ENCODE data around the gene ERN1. TPM values are rescaled to one million over a fixed set of nuclear protein-coding genes. Genes with fewer than 3 reads are reported as not detected.
A peak's percentile ranks its signal among the peaks of the same experiment; 100 is the strongest.

The ERN1 gene
- total RNA-seq, 1 experiment from 2014 or later = 8.0 TPM

GRCh38 chr17:64126918-64127317 is 3.0 kb downstream of the ERN1 start:
- POLR2A ChIA-PET (ENCODE audit: low non-redundant PET) = no interaction called here
- no peaks in the 10 kb centered on the region for H3K9me3 ChIP-seq (ENCODE audit: low read depth, low read length, poor library complexity, severe bottlenecking)
- DNase-seq (ENCODE audit: low spot score) = no peak
- H3K36me3 ChIP-seq (ENCODE audit: insufficient read depth, low read length, poor library complexity, severe bottlenecking) = no peaks in the 10 kb centered on the region
- no peak overlapping the region for H3K27ac ChIP-seq (ENCODE audit: low read depth, low read length, poor library complexity, severe bottlenecking)
- CTCF ChIA-PET = no interaction called here
- H3K27me3 ChIP-seq (replicated peaks; ENCODE audit: insufficient read depth, low read depth, low read length, poor library complexity) = no peaks in the 10 kb centered on the region
- no peak overlapping the region for H3K4me3 ChIP-seq (ENCODE audit: low read depth, low read length, poor library complexity, severe bottlenecking)
- TF ChIP-seq CTCF (conservative IDR thresholded peaks at IDR 0.05; ENCODE audit: low read depth, low read length) (no peak), EZH2 (IDR thresholded peaks at IDR 0.05; ENCODE audit: borderline replicate concordance, low read depth, low read length, poor library complexity, severe bottlenecking) (no peak)
- intact Hi-C loops (cut with micrococcal nuclease; ENCODE audit: unreplicated experiment) = no loop called here
- TSS peak; percentile 10 for BruUV-seq (replicated peaks)
- peaks cover 14% of the 10 kb centered on the region for H3K4me1 ChIP-seq (ENCODE audit: insufficient read depth, low read length, poor library complexity, severe bottlenecking)

GRCh38 chr17:64125937-64126336 is 4.0 kb downstream of the ERN1 start:
- Histone ChIP-seq H3K9me3 (ENCODE audit: low read depth, low read length, poor library complexity, severe bottlenecking) (no peaks in the 10 kb centered on the region), H3K27ac (ENCODE audit: low read depth, low read length, poor library complexity, severe bottlenecking) (no peak overlapping the region), H3K4me1 (ENCODE audit: insufficient read depth, low read length, poor library complexity, severe bottlenecking) (peaks cover 15% of the 10 kb centered on the region), H3K36me3 (ENCODE audit: insufficient read depth, low read length, poor library complexity, severe bottlenecking) (no peaks in the 10 kb centered on the region), H3K27me3 (replicated peaks; ENCODE audit: insufficient read depth, low read depth, low read length, poor library complexity) (no peaks in the 10 kb centered on the region), H3K4me3 (ENCODE audit: low read depth, low read length, poor library complexity, severe bottlenecking) (no peak overlapping the region)
- TF ChIP-seq EZH2 (IDR thresholded peaks at IDR 0.05; ENCODE audit: borderline replicate concordance, low read depth, low read length, poor library complexity, severe bottlenecking) = no peak
- no peak for TF ChIP-seq CTCF (conservative IDR thresholded peaks at IDR 0.05; ENCODE audit: low read depth, low read length)
- intact Hi-C loops (cut with micrococcal nuclease; ENCODE audit: unreplicated experiment) = no loop called here
- ChIA-PET CTCF (no interaction called here), POLR2A (ENCODE audit: low non-redundant PET) (no interaction called here)
- BruUV-seq (replicated peaks) = no TSS peak
- DNase-seq (ENCODE audit: low spot score) = no peak

- Histone ChIP-seq H3K36me3 (ENCODE audit: insufficient read depth, low read length, poor library complexity, severe bottlenecking) (no peaks in the 10 kb centered on the region), H3K9me3 (ENCODE audit: low read depth, low read length, poor library complexity, severe bottlenecking) (no peaks in the 10 kb centered on the region), H3K4me3 (ENCODE audit: low read depth, low read length, poor library complexity, severe bottlenecking) (no peak overlapping the region), H3K27me3 (replicated peaks; ENCODE audit: insufficient read depth, low read depth, low read length, poor library complexity) (no peaks in the 10 kb centered on the region), H3K4me1 (ENCODE audit: insufficient read depth, low read length, poor library complexity, severe bottlenecking) (peaks cover 22% of the 10 kb centered on the region), H3K27ac (ENCODE audit: low read depth, low read length, poor library complexity, severe bottlenecking) (no peak overlapping the region)
- no TSS peak for BruUV-seq (replicated peaks)
- TF ChIP-seq EZH2 (IDR thresholded peaks at IDR 0.05; ENCODE audit: borderline replicate concordance, low read depth, low read length, poor library complexity, severe bottlenecking) = no peak
- no peak for TF ChIP-seq CTCF (conservative IDR thresholded peaks at IDR 0.05; ENCODE audit: low read depth, low read length)
- ChIA-PET POLR2A (ENCODE audit: low non-redundant PET) (no interaction called here), CTCF (interaction anchor here (1.2 kb wide), 1 partner anchor 9 kb away, joined by 3 read pairs; no protein-coding TSS in a partner anchor)
- DNase-seq (ENCODE audit: low spot score) = no peak
- intact Hi-C loops (cut with micrococcal nuclease; ENCODE audit: unreplicated experiment) = no loop called here
Measured at GRCh38 chr17:64124609-64125008, 5.3 kb downstream of the ERN1 start.
